Neural progenitor cell (in vitro differentiated cells): ENCODE measurements around the gene DPH1.

Experiments
- EZH2 ChIP-seq: fragments of 200-600 bp; sonication (generic); IDR thresholded peaks from 2 replicates; pipeline ENCODE4 v1.6.1; 2017; ENCODE audit warnings: antibody characterized with exemption, mild to moderate bottlenecking, moderate library complexity
- EZH2phosphoT487 ChIP-seq: fragments of 200-600 bp; sonication (generic); IDR thresholded peaks from 2 replicates; pipeline ENCODE4 v1.6.1; 2017; ENCODE audit warnings: antibody characterized with exemption
- TF ChIP-seq, protein P1 (sequence below): fragments of 200-600 bp; sonication (generic); IDR thresholded peaks from 2 replicates; pipeline ENCODE4 v1.5.1; 2017; ENCODE audit warnings: antibody characterized with exemption, mild to moderate bottlenecking

DNA sequence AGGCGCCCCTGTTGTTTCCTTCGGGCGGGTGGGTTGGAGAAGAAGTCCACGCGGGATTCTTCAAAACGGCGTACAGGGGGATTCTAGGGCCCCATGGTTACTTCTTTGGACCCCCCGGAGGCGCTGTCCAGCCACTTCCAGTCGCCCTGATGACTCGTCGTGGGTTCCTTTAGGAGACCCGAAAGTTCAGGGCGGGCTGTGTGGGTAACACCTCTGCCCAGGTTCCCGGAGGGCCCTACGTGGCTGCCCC lies 24.2 kb downstream of the DPH1 start:
- TF ChIP-seq, protein P1, sequence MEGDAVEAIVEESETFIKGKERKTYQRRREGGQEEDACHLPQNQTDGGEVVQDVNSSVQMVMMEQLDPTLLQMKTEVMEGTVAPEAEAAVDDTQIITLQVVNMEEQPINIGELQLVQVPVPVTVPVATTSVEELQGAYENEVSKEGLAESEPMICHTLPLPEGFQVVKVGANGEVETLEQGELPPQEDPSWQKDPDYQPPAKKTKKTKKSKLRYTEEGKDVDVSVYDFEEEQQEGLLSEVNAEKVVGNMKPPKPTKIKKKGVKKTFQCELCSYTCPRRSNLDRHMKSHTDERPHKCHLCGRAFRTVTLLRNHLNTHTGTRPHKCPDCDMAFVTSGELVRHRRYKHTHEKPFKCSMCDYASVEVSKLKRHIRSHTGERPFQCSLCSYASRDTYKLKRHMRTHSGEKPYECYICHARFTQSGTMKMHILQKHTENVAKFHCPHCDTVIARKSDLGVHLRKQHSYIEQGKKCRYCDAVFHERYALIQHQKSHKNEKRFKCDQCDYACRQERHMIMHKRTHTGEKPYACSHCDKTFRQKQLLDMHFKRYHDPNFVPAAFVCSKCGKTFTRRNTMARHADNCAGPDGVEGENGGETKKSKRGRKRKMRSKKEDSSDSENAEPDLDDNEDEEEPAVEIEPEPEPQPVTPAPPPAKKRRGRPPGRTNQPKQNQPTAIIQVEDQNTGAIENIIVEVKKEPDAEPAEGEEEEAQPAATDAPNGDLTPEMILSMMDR = no peak
- TF ChIP-seq EZH2 (no peak), EZH2phosphoT487 (no peak)
